Measurements from ENCODE around the gene CTU2.

Gene CTU2

GRCh38 chr16:88764080-88764479 is 57.8 kb downstream of the CTU2 start:
- DNase-seq: no peak

GRCh38 chr16:88764913-88765349 is 58.6 kb downstream of the CTU2 start:
- DNase-seq: no peak

Measured in activated CD4-positive, alpha-beta T cell treated with anti-CD3 and anti-CD28 coated beads for 48 hours (primary cell).